Measurements from ENCODE around the gene CREG1.

CREG1 gene

GRCh38 chr1:167529829-167530474, 23.6 kb downstream of the CREG1 start:
- no peak for DNase-seq

DNA sequence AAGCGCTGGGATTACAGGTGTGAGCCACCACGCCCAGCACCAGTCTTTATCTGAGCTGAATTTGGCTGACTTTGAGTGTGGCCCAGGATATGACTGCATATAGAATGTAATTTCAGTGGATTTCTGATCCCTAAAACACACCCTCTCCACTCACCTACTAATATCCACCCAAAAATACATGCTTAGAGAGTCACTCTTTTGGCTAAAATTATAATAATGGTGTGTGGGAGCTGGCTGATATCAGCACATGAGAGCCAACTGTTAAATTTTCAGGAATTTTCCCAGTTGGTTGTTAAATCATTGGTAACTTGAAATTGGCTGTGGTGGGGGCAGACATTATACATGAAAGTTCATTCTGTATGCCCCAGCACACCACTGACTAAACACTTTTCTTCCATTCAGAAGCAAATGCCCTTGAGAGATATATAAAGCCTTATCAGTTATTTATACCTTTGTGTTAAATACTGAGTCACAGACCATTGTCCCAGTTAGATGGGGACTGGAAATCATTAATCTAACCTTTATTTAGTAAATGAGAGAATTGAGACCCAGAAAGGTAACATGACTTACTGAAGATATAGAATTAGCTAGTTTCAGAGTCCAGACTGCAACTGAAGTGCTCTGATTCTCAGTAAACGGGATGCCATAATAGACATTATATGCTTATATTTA, 25.4 kb downstream of the CREG1 start:
- no peak for DNase-seq

DNA sequence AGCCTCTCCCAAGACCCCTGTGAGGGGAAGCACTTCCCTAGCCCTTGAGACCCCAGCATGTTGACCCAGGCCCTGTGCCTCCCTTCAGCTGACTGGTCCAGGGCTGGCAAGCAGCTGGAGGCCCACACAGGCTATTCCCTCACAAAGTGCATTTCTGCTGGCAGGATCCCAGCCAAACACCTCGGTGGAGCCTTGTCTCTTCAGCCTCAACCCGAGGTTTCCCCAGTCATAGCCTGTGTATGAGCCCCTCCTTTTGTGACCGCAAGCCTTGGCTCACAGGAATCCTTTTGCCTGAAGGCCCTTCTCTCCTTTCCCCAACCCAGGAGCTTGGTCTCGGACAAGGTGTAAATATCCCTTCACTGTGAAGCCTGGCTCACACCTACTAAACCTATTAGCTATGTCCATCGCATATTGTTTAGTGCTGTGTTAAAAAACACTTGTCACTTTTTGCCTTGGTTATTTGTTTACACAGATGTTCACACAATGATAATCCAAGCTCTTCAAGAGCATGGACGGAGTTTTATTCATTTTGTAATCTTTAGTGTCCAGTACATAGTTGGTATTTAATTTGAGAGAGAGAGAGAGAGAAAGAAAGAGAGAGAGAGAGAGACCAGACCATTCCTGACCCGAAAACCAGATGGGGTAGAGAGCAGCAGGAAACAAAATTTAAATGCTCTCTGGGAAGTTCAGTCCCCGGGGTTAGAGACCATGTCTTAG, 26.7 kb downstream of the CREG1 start:
- DNase-seq = no peak

DNA sequence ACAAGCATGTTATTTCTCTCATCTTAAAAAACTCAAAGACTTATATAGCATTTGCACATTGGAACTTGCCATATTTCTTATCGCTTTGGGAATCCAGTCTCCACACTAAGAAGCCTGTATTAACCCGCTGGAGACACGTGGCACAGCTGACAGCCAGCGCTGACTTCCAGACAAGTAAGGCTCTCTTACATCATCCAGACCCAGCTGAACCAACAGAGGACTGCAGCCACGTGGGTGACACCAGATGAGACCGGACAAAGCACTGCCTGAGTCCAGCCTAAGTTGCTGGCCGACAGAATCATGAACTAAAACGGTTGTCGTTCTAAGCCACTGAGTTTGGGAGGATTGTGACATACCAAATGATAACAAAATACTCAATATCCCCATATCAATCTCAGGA, 28.9 kb downstream of the CREG1 start:
- DNase-seq = no peak

DNA sequence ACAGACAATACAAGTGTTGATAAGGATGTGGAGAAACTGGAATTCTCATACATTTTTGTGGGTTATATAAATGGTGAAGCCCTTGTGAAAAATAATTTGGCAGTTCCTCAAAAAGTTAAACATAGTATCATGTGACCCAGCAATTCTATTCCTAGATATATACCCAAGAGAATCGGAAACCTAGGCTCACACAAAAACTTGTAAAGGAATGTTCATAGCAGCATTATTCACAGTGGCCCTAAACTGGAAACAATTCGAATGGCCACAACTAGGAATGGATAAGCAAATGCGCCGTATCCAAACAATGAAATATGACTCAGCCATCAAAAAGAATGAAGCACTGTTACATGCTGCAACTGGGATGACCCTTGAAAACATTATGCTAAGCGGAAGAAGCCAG, 31.3 kb downstream of the CREG1 start:
- DNase-seq = peak; percentile 5

GRCh38 chr1:167520711-167521206, 32.8 kb downstream of the CREG1 start:
- DNase-seq = no peak

GRCh38 chr1:167518331-167518700, 35.2 kb downstream of the CREG1 start, which contains the start of gene CD247:
Gene CD247 (minus strand): TSS chr1:167518529. CDS start chr1:167518465, 64 bp downstream.
- DNase-seq = no peak

DNA sequence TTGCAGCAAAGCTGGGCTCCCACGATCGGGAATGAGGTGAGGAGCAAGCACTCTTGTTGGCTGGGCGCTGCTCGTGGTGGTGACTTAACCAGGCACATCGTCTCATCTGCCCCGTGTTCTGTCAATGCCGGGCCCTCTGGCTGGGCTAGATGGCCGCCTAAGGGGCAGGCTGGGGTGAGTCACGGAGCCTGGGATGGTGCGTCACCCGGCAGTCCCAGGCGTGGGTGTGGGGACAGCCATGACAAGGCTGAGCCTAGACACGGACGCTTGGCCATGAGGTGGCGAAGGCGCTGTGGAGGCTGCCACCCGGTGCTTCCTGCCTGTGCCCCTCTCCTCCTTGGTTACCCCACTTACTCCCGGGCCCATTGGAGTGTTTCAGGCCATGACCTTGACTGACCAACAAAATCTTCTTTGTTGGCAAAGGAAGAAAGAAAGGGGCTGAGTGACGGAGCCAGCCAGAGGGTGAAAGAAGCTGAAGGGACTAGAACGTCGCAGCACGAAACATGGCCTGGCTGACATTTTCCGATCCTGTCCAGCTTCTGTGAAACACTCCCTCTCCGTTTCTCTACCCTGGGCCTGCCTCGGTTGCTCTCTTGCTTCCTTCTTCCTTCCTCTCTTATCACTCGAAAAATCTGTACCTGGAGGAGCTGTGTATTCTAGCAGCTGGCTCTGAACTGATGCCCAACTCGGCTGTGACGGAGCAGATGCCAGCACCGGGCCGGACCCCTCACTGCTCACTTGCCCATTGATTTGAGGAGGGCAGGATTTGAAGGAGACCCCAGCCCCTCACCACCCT, 35.8 kb downstream of the CREG1 start:
- DNase-seq = no peak

GRCh38 chr1:167516404-167517388, 36.9 kb downstream of the CREG1 start:
- DNase-seq = no peak

DNA sequence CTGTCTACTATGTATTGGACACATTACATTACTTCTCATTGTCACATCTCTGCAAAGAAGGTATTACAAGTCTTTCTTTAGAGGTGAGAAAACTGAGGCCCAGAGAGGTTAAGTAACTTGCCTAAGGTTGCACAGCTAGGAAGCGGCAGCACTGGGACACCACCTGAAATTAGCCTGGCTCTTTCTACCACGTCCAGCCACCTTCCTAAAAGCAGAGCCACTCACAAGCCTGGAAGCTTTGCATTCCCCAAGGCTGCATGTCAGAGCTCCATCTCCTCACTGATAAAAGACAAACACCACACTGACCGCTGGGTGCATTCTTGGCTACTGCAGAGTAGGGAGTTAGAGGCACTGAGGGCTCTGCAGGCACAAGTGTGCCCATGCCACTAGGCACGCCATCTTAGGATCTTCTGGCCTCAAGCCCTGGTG, 37.7 kb downstream of the CREG1 start:
- no peak for DNase-seq

- no peak for DNase-seq
Observed at GRCh38 chr1:167515461-167515860, 38.1 kb downstream of the CREG1 start.

- DNase-seq = no peak
Observed at GRCh38 chr1:167514288-167514687, 39.3 kb downstream of the CREG1 start.

GRCh38 chr1:167512046-167512654, 41.4 kb downstream of the CREG1 start:
- no peak for DNase-seq

- no peak for DNase-seq
Observed at GRCh38 chr1:167511374-167511986, 42.1 kb downstream of the CREG1 start.

- no peak for DNase-seq
Observed at GRCh38 chr1:167510881-167511280, 42.7 kb downstream of the CREG1 start.

DNA sequence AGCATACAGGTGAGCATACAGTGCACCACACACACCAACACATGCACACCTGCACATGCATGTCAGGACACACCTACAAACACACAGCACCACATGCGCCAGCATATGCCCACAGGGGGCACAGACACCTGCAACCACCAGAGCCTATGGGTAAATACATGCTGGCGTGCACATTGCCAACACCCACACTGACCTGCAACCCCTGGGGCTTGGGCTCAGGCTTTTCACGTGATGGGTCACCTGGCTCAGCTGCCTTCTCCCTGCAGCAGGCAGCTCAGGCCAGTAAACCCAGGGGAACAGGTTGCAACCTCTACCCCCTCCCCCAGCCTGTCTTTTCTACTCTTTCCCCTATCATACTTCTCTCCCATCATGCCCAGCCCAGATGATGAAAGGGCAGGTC, 43.3 kb downstream of the CREG1 start:
- DNase-seq = no peak

DNA sequence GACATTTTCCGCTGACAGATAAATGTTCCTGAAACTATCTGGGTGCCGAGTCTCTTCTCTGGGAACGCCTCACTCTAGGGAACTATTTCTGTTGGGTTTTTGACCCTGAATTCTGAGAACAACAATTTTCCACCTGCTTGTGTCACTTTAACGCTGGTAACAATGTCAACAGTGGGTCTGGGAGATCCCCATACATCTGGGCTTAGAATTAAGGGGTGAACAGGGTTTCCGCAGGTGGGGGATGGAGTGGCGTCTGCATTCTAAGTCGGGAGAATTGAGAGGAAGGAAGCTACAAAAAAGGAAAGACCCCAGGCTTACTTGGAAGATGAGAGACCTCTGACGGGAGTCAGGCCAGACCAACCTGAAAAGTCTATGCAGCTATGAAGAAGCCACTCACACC, 44.0 kb downstream of the CREG1 start:
- no peak for DNase-seq

DNA sequence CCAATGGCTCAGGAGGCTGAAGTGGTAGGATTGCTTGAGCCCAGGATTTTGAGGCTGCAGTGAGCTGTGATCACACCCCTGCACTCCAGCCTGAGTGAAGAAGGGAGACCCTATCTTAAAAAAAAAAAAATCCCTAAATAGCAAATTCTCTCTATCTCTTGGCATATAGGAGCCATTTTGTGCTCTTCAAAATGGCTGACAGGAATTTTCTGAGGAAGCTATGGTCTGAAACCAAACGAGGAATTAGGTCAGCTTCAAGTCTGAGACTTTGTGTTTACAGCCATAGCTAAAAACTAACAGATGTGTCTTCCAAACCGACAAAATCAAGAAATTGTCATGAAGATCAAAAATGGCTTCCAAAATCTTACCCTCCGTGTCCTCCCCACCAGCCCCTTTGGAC, 45.8 kb downstream of the CREG1 start:
- DNase-seq = no peak

- DNase-seq = no peak
Observed at GRCh38 chr1:167504467-167504827, 49.1 kb downstream of the CREG1 start.

DNA sequence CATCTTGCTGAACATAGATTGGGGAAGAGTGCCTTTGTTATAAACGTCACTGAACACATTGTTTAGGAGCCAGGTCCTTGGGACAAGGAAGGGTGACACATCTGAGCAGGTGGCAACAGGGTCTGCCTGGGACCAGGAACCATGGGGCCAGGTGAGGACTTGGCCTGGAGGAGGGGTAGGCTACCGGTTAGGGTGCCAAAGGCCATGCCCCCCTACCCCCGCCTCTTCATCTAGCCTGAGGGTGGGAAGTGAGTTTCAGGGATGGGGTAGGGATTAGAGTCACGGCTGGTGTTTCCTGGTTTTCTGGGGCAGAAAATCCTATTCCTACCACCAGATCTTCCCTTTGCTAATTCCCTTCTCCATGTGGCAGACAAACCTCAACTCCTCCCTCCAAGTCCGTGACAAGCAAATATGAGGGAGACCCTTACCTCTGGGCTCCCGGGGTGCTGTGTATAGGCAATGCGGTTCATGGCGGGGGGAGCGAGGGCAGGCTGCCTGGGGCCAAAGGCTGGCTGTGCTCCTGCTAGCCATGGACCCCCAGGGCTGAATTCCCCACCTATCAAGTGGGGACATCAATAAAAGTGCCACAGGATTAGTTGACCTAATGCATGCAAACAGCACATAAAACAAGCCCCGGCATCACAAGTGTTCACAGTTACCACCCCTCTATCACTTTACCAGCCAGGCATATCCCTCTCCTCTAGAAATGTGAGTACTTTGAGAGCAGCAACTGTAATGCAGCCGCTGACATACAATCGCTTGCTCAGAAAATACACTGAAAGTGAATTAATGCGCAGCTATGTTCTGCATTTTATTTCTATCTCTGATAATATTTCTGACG, 49.7 kb downstream of the CREG1 start:
- DNase-seq = no peak

Measured in fibroblast of skin of right quadriceps (primary cell).